MM.1S (cell line): ENCODE results near the gene AFAP1.

Source experiments
- EZH2 ChIP-seq: fragments of 300-600 bp; sonication (generic); optimal IDR thresholded peaks from 2 replicates; pipeline ENCODE3; 2017; ENCODE audit warnings: low read depth, mild to moderate bottlenecking, antibody characterized with exemption, low read length, mixed read lengths
- EZH2phosphoT487 ChIP-seq: fragments of 300-600 bp; sonication (generic); IDR thresholded peaks from 2 replicates; pipeline ENCODE4 v1.6.1; 2018; ENCODE audit warnings: antibody characterized with exemption, low read length
- TF ChIP-seq, protein P1 (sequence below): fragments of 300-600 bp; sonication (generic); IDR thresholded peaks from 2 replicates; pipeline ENCODE4 v1.5.1; 2016; ENCODE audit warnings: antibody characterized with exemption, low read length, mixed read lengths

DNA sequence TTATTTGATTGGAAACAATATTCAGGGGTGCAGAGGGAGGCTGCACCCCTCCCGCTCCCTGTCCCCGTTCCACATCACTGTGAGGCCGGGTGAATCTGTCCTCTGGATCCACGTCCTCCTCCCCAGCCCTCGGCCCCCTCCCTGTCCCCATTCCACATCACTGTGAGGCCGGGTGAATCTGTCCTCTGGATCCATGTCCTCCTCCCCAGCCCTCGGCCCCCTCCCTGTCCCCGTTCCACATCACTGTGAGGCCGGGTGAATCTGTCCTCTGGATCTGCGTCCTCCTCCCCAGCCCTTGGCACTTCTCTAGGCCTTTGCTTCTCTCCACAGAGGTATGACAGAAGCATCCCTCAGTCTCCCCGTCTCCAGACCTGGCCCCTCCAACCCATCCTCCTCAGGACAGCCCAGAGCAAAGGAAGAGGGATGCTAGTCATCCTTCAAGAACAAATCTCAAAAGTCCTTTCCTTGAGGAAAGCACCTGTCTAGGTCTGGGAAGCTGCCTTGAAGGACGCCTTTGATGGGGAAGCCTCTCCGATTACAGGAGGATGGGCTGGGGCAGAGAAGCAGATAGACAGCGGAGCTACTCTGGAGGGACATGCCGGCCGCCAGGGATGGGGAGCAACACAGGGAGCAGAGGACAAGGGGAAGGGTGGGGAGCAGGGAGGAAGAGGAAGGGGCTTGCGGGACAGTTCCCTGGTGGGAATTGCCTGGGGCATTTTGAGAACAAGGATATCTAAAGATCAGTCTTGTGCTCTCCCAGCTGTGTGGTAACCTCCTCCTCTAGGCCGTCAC is 10.8 kb upstream of the AFAP1 start:
- TF ChIP-seq, protein P1, sequence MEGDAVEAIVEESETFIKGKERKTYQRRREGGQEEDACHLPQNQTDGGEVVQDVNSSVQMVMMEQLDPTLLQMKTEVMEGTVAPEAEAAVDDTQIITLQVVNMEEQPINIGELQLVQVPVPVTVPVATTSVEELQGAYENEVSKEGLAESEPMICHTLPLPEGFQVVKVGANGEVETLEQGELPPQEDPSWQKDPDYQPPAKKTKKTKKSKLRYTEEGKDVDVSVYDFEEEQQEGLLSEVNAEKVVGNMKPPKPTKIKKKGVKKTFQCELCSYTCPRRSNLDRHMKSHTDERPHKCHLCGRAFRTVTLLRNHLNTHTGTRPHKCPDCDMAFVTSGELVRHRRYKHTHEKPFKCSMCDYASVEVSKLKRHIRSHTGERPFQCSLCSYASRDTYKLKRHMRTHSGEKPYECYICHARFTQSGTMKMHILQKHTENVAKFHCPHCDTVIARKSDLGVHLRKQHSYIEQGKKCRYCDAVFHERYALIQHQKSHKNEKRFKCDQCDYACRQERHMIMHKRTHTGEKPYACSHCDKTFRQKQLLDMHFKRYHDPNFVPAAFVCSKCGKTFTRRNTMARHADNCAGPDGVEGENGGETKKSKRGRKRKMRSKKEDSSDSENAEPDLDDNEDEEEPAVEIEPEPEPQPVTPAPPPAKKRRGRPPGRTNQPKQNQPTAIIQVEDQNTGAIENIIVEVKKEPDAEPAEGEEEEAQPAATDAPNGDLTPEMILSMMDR, result no peak
- TF ChIP-seq EZH2 (no peak), EZH2phosphoT487 (no peak)
